ENCODE results near the gene MARCHF9.

The MARCHF9 gene

DNA sequence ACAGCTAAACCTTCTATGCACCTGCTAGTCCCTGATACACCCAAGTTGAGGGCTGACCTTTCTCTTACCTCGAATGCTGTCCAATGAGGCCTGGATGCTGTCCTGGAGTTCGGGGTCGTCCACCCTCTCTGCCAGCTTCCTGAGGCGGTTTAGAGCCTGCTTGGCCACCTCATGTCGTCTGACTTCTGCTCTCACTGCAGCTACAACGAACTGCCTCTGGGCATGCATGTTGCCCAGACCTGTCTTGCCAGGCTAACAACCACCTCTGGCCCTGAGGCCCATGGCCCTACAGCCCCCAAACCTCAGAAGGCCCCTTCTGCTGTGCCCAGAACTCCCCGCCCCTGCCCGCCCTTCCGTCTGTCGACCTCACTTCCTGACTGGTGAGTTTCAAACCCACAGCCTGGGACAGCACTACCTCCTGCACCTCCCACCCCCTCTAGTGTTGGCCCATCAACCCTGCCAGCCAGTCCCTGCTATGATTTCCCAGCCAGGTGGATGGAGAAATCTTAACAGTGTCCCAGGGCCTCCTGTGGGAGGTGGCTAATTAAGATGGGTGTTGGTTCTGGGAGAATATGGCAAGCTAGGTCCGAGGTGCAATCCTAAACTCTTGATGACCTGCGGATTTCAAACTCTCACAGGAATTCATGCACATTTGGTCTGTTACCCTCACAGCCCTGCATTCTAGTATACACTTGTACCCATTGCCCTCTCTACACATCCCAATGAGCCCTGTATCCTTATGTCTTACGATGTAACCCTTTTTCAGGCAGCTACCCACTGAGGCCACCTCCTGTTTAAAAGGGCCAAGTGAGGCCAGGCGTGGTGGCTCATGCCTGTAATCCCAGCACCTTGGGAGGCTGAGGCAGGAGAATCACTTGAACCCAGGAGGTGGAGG is 12.8 kb upstream of the MARCHF9 start:
- peak; percentile 84 for DNase-seq (ENCODE audit: low spot score)
- TF ChIP-seq, protein P1, sequence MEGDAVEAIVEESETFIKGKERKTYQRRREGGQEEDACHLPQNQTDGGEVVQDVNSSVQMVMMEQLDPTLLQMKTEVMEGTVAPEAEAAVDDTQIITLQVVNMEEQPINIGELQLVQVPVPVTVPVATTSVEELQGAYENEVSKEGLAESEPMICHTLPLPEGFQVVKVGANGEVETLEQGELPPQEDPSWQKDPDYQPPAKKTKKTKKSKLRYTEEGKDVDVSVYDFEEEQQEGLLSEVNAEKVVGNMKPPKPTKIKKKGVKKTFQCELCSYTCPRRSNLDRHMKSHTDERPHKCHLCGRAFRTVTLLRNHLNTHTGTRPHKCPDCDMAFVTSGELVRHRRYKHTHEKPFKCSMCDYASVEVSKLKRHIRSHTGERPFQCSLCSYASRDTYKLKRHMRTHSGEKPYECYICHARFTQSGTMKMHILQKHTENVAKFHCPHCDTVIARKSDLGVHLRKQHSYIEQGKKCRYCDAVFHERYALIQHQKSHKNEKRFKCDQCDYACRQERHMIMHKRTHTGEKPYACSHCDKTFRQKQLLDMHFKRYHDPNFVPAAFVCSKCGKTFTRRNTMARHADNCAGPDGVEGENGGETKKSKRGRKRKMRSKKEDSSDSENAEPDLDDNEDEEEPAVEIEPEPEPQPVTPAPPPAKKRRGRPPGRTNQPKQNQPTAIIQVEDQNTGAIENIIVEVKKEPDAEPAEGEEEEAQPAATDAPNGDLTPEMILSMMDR (IDR thresholded peaks at IDR 0.05; ENCODE audit: extremely low read depth, missing control alignments): peak; percentile 30

DNA sequence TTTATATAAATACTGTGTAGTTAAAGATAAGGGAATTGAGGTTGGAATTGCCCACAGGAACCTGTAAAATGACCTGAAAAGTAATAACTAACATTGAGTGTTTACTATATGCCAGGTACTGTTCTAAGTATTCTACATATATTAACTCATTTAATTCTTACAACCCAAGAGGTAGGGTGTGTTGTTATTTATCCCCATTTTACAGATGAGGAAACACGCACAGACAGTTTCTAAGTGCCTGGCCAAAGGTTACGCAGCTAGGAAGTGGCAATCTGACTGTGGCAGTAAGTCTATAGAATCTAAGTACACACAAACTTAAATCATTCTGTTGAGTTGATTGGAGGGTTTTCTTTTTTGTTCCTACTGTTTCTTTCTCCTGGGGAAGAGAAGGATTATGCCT is 11.1 kb upstream of the MARCHF9 start:
- TF ChIP-seq, protein P1 (IDR thresholded peaks at IDR 0.05; ENCODE audit: extremely low read depth, missing control alignments): no peak
- DNase-seq (ENCODE audit: low spot score): no peak

DNA sequence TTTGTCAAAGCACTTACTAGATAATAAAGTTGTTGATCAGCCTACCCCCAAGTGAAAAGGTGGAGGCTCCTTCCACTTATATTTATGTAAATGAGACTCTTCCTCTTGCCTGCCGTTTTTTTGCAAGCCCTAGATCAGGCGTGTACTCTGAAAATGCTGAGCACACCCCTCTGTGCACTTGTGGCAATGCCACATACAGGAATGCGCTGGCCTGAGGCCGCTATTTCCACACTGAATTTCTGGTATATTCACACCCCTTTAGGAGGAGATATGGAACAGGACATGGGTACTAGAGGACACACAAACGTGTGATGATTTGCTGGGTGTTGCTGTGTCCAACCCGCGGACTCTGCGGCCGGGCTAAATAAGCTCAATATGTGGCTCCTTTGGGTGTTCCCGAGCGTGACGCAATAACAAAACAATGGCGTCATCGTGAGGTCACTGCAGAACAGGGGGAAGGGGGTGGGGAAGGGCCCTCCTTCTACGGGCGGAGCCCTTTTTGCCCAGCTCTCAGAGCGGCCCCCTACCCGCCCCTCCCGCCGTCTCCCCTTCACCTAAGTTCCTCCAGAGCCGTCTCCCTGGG is 10.6 kb upstream of the MARCHF9 start:
- peak; percentile 80 for DNase-seq (ENCODE audit: low spot score)
- TF ChIP-seq, protein P1 (IDR thresholded peaks at IDR 0.05; ENCODE audit: extremely low read depth, missing control alignments): no peak

DNA sequence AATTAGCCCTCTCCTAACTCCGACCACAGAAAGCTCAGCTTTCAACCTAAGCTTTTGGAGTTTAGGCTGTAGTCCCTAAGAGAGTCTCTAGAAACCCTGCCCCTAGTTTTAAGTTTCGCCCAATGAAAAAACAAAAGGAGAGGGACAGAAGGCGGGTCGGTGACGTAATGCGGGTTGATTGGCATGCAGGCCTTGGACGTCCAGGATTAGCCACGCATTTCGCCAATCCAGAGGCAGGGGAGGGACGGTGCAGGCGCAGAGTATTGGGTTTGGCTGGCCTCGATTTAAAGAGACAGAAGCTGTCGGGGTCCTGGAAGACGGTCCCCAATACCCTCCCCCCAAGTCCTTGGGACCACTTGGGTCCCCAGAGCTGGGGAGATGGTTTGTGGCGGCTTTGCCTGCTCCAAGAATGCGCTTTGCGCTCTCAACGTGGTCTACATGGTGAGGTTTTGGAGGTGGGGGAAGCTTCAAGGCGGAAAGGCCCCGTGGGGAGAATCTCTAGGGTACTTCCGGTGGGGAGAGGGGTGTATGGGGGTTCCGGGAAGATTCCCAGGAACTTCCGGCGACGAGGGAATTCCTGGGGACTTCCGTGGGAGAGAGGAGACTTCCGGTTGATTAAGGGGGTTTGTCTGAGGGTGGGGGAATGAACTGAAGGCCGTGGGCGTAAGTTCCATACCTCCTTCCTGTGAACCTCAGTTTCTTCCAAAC is 10.0 kb upstream of the MARCHF9 start, which contains the start of gene TSPAN31:
Gene TSPAN31 (plus strand): TSS at position 263 of the 708 bp plus-strand sequence. CDS start 116 bp downstream, at position 379.
- DNase-seq (ENCODE audit: low spot score): peak; percentile 93
- TF ChIP-seq, protein P1 (IDR thresholded peaks at IDR 0.05; ENCODE audit: extremely low read depth, missing control alignments): no peak

DNA sequence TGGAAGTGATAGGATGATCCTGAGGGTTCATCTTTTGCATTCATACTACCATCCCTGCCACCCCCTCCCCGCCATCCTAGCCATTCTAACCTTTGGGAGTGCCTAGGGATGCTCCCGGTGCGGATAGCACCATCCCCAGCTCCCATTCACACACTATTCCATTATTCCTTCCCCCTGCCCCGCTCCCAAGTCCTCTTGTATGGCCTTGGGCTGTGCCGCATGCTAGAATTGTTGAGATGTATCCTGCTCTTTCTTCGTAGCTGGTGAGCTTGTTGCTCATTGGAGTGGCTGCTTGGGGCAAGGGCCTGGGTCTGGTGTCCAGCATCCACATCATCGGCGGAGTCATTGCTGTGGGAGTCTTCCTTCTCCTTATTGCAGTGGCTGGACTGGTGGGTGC is 9.4 kb upstream of the MARCHF9 start:
- no peak for DNase-seq (ENCODE audit: low spot score)

DNA sequence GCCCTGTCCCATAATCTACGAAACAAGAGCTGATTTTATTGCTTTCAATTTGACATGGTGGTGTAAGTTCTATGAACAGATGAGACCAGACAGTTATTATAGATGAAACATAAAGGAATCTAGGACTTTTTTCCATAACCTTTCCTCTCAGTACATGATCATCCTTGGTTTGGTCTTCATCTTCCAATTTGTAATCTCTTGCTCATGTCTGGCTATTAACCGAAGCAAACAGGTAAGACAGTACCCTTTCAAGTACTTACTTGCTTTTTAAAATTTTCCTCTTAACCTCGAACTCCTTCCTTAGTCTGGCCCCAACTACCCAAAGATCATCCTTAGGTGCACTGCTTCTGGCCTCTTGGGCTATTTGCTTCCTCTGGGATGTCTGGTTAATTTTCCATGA is 8.9 kb upstream of the MARCHF9 start:
- no peak for DNase-seq (ENCODE audit: low spot score)
- TF ChIP-seq, protein P1 (IDR thresholded peaks at IDR 0.05; ENCODE audit: extremely low read depth, missing control alignments): no peak

More for the DNA sequence above, 9.4 kb upstream of the MARCHF9 start:
- TF ChIP-seq, protein P1 (IDR thresholded peaks at IDR 0.05; ENCODE audit: extremely low read depth, missing control alignments): no peak

Data from GM20000 (cell line).